ENCODE measurements around the gene OR5H1. TPM values are rescaled to one million over a fixed set of nuclear protein-coding genes. Genes with fewer than 3 reads are reported as not detected.

OR5H1 gene
- total and polyA plus RNA-seq, 8 donors = not detected

- no peak for FAIRE-seq
- 56 to 67% methylated on average over 3 of the region's 3 CpGs for WGBS, 2 donors
These were observed 49.9 kb downstream of the OR5H1 start for GRCh38 chr3:98180319-98180890.

GRCh38 chr3:98182196-98182595 is 51.7 kb downstream of the OR5H1 start:
- no peaks in the 10 kb centered on the region for H3K27me3 ChIP-seq
- H3K36me3 ChIP-seq = no peaks in the 10 kb centered on the region
- intact Hi-C loops (cut with DNase I) = no loop called here
- DNase-seq (no peak), ATAC-seq (no peak), FAIRE-seq (no peak)
- no peaks in the 10 kb centered on the region for H3K9me3 ChIP-seq
- no peak for TF ChIP-seq CTCF (IDR thresholded peaks at IDR 0.05)
- H3K4me1 ChIP-seq = no peaks in the 10 kb centered on the region
- H3K27ac ChIP-seq = no peak overlapping the region
- H3K4me3 ChIP-seq = no peak overlapping the region

More at GRCh38 chr3:98180319-98180890, 49.9 kb downstream of the OR5H1 start:
- no peaks in the 10 kb centered on the region for H3K4me1 ChIP-seq
- no peaks in the 10 kb centered on the region for H3K36me3 ChIP-seq
- H3K4me3 ChIP-seq = no peak overlapping the region
- intact Hi-C loops (cut with DNase I) = no loop called here
- H3K27ac ChIP-seq = no peak overlapping the region
- ATAC-seq (no peak), DNase-seq (no peak)
- no peaks in the 10 kb centered on the region for H3K27me3 ChIP-seq
- no peak for TF ChIP-seq CTCF (IDR thresholded peaks at IDR 0.05)
- no peaks in the 10 kb centered on the region for H3K9me3 ChIP-seq

- H3K27me3 ChIP-seq = no peaks in the 10 kb centered on the region
- intact Hi-C loops (cut with DNase I) = no loop called here
- TF ChIP-seq CTCF (IDR thresholded peaks at IDR 0.05) = no peak
- H3K4me1 ChIP-seq = no peaks in the 10 kb centered on the region
- H3K27ac ChIP-seq = no peak overlapping the region
- no peaks in the 10 kb centered on the region for H3K9me3 ChIP-seq
- no peaks in the 10 kb centered on the region for H3K36me3 ChIP-seq
- DNase-seq = no peak
- ATAC-seq = no peak
- H3K4me3 ChIP-seq = no peak overlapping the region
- FAIRE-seq = no peak
These were observed 54.7 kb downstream of the OR5H1 start for GRCh38 chr3:98185180-98185579.

Other genes with a start within 250 kb of the OR5H1 start
- 10 to 100 TPM; 14.8 to 25.7 (median 17.3) TPM for gene RIOX2, start 158.3 kb upstream of the OR5H1 start, total RNA-seq
- 10 to 100 TPM in 1 of 2 donors, 1 to 10 TPM in 1; 9.9 to 15.1 TPM for gene RIOX2, start 158.3 kb upstream of the OR5H1 start, polyA plus RNA-seq
- not detected for gene GABRR3, start 95.4 kb upstream of the OR5H1 start, total RNA-seq
- under 1 TPM in 1 of 2 donors, not detected in 1; 0.02 TPM for gene GABRR3, start 95.4 kb upstream of the OR5H1 start, polyA plus RNA-seq
- not detected for gene OR5AC2, start 43.5 kb upstream of the OR5H1 start, total RNA-seq
- not detected for gene OR5AC2, start 43.5 kb upstream of the OR5H1 start, polyA plus RNA-seq
- gene OR5H14, start 16.8 kb downstream of the OR5H1 start, total RNA-seq = not detected
- not detected for gene OR5H14, start 16.8 kb downstream of the OR5H1 start, polyA plus RNA-seq
- not detected for gene OR5H15, start 36.0 kb downstream of the OR5H1 start, total RNA-seq
- not detected for gene OR5H15, start 36.0 kb downstream of the OR5H1 start, polyA plus RNA-seq
- gene OR5H6, start 133.5 kb downstream of the OR5H1 start, total RNA-seq = not detected
- gene OR5H6, start 133.5 kb downstream of the OR5H1 start, polyA plus RNA-seq = under 1 TPM in 1 of 2 donors, not detected in 1; 0.12 TPM
- gene OR5H2, start 151.8 kb downstream of the OR5H1 start, total RNA-seq = not detected
- gene OR5H2, start 151.8 kb downstream of the OR5H1 start, polyA plus RNA-seq = not detected
- gene OR5K4, start 223.1 kb downstream of the OR5H1 start, total RNA-seq = not detected
- gene OR5K4, start 223.1 kb downstream of the OR5H1 start, polyA plus RNA-seq = not detected